Measurements from ENCODE around the gene STX16.

STX16 gene

DNA sequence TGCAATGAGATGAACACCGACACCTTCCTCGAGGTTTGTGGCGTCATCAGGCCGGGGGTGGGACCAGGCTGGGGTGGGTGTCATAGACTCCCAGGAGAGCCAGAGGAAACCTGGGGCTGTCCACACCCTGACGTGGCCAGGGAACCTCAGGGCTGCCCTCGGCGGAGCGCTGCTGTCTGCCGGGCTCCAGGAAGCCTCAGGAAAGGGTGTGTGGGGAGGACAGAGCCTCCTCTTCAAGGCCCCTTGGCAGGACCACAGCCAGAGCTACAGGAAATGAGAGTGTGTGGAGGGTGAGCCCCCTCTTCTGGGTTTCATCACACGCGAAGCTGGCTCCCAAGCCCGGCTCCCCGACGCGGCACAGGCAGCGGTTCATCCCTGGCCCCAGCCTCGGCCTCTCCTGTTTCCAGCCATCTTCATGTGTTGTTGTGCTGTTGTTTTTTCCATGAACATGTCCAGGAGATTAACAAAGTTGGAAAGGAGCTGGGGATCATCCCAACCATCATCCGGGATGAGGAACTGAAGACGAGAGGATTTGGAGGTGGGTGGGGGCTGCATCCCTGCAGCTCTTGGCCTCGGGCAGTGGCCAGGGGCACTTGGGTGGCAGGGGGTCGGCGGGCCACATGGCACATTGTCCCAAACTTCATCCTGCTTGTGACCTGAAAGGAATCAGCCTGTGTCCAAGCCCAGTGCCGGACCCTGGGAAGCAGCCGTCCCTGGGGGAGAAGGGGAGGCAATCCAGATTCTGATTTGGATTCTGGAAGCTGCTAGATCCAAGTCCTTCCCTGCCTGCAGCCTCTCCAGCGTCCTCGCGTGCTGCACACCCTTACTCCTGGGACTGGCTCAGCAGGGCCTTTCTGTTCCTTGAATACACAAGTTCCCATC is 47.9 kb downstream of the STX16 start:
- DNase-seq (ENCODE audit: low read depth), result no peak

DNA sequence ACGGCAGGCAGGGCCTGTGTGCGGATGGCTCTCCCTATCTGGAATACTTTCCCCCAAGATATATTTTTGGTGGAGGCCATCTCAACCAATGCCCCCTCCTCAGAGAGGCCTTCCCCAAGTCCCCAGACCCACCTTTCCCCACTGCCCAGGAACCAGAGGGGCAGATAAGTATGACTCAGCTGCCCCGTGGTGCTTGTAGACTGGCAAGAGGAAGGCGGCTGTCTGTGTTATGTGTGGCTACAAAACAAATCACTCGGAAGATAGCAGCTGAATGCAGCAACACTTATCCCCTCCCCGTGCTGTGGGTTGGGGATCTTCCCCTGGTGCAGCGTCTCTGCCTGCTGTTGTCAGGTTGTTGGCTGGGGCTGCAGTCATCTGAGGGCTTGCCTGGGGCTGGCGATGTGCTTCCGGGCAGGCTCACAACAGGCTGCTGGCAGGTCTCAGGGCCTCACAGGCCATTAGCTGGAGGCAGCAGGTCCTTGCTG is 48.6 kb downstream of the STX16 start:
- no peak for DNase-seq (ENCODE audit: low read depth)

DNA sequence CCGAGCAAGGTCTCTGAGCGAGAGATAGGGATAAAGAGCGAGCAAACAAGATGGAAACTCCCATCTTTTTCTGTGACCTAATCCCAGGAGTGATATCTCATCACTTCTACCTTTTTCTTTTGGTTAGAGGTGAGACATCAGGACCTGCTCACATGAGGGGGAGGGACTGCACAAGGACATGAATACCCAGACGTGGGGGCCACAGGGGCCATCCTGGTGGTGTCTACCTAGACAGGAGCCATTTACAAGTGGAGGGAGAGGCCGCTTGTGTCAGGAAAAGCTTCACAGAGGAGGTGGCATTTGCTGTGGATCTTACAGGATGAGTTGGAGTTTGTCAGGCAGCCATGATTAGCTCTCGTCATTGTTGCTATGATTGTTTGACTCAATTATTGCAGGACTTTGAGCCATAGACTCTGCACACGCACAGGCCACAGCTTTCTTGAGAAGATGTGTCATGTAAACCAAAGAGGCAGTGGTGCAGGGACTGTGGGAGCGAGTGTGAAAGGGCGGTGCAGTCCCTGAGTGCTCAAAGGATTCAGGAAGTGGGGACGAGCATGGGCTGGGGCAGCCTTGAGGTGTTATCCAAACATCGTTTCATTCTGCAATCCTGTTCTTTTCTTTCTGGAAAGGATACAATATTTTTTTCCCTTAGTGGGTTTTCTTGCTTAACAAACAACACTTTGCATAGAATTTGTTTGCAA is 49.2 kb downstream of the STX16 start:
- DNase-seq (ENCODE audit: low read depth), result no peak

DNA sequence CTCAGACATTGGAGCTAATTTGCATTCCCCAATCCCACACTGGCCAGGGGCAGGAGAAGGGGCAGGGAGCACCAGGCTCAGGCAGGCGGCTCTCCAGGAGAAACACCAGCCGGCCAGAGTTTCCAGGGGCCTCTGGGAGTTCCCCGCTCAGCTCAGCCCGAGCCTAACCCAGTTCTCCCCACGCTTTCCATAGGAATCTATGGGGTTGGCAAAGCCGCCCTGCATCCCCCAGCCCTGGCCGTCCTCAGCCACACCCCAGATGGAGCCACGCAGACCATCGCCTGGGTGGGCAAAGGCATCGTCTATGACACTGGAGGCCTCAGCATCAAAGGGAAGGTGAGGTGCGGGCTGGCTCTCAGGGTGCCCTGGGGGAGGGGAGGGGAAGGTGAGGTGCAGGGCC is 49.7 kb downstream of the STX16 start:
- no peak for DNase-seq (ENCODE audit: low read depth)

DNA sequence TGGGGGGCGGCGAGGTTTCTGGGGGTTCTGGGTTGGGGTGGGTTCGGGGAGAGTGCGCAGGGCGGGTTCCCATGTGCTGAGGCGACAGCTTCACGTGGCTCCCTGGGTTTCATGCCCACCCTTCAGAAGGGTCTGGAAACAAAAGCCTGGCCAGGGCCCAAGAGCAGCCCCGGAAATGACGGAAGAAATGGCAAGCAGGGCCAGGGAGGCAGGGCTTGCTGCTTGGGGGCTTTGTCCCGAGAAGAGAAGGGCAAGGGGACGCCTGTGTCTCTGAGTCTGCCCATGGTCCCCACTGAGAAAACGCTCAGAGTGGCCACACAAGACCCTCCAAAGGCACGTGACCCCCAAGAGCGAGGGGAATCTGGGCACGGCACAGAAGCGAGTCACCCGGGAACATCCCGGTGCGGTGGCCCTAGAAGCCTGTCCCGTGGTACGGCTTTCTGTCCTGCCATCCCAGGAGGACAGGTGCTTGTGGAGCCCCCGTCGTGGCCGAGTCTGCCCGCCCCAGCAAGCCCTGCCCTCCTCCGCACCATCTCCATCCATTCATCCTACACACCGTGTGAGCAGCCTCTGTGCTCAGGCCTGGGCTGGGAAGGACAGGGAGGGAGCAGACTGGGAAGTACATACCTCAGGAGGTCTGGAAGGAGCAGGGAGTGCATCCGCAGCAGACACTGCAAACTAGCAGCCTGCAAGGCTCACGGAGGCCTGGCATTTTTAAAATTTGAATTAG is 50.5 kb downstream of the STX16 start:
- DNase-seq (ENCODE audit: low read depth), result no peak

DNA sequence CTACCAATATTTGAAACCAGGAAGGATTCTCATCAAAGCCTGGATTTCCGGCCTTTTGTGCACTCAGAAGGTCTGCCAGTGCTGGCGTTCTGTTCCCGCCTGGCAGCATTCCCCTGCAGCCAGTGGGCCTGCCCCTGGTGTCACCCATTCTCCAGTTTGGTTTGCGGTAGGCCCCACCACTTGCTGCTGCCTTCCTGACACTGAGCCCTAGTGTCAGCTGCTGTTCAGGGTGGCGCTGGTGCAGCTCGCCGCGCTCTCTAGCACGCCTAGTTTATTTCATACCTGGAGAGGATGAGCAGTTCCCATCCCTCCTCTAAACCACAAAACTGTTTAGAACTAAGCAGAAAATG is 51.1 kb downstream of the STX16 start:
- no peak for DNase-seq (ENCODE audit: low read depth)

DNA sequence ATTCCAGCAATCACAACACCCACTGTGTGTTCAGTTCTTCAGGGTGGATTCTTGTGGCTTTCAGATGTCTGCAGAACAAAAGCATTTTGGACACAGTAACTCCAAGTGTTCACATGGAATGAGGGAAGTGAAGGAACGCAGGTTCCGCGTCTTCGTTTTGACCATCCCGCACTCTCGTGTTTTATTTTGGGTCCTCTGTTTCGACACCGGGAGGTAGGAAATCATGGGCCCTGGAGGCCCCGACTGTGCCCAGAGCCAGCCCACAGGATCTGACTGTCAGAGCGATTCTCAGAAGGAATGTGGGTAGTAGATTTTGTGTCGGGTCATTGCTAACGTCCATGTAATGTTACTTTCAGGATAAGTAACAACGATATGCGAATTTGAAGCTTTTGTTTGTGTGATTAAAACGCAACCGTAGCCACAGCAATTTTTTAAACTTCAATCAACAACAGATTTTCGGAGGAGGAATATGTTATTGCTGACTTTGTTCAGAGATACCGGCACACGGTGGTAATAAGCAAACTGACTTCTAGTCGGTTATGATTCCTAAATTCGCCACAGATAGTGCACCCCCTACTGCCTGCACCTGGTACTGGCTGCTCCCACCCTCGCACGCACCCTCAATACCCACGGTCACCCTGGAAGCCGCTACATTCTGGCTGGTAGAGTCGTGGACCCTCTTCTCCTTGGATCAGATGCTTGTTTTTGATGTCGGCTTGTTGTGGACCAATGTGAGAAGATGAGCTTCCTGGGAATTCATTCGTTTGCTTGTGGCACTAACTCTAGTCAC is 52.0 kb downstream of the STX16 start:
- DNase-seq (ENCODE audit: low read depth), result no peak

DNA sequence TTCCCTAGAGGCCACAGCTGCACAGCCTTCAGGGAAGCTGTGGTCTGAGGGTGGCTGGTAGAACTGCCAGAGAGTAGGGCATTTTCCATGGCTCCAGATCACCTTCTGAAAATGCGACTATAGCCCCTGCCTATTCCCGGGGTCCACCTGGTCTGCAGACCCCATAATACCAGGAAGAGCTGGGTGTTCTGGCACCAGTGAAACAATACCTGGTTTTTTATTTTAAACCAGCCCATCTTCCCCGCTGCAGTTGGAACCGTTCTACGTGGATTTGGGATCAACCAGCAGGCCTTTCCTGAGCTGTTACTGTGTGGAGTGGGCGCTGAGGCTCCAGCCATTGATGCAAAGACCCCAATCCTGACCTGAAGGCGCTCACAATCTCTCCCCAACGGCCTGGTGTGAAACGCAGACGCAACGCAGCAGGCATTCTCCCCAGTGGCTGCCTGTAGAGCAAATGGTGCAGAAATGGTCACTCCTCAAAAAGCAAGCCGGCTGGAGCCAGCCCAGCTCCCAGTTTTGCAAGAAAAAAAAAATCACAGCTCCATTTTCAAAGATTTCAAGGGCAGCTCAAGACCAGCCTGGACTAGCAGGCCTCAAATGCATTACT is 52.8 kb downstream of the STX16 start:
- DNase-seq (ENCODE audit: low read depth), result no peak

DNA sequence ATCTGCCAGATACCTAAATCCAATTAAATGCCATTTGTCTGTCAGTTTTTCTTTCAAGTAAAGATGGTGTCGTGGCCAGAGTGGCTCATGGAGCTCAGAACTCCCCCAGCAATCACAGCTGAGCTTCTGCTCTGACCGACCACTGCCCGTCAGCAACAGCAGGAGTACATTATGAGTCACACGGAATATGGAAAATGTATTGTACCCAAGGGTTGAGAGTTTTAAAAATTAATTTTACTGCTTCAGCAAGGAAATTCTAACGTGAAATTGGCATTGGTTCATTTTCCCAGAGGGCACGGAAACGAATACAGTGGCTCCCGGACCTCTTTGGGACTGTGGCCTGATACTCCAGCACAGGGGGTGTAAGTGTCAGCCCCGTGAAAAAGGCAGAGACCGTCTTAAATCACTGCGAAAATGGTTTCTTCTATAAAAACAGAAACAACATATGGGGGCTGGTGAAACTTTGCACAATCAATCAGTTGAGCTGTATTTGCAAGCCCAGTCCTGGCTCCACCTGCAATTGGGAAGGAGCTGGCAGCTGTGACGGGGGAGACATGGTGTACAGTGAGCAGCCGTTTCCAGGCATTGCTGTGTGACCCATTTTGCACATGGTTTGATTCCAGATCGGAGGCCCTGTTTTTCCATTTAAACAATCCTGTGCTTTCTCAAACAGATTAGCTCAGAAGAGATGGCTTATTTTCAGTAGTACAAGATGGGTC is 54.3 kb downstream of the STX16 start:
- no peak for DNase-seq (ENCODE audit: low read depth)

DNA sequence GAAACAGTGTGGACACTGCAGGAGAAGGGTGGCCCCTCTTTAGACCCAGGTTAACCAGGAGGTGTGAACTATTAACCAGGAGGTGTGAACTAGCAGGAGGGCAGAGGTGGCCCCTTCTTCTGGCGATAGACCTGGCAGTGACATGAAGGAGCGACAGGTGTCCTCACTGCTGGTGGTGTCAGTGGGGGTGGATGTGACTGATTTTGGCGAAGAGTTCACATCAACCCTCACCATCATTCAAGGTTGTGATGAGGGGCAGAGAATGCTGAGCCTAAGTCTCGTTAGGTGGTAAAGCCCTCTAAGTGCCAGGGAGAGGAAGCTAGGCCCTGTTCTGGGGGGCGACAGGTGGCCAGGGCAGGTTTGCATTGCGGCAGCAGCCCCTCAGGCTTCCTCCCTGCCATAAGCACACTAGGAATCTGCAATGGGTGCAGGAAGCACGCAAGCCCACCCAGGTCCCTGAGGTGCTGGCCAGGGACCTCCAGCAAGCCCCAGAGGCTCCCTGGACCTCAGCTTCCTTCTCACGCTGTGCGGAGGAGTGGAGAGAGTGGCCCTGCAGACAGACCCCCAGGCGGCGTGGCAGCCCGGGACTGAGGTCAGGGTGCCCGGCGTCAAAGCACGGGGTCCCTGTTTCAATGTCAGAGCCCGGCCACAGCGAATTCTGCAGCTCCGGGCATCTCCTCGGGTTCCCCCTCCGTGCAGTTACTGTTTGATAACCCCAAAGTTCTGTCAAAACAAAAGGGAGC is 55.2 kb downstream of the STX16 start:
- DNase-seq (ENCODE audit: low read depth), result no peak

DNA sequence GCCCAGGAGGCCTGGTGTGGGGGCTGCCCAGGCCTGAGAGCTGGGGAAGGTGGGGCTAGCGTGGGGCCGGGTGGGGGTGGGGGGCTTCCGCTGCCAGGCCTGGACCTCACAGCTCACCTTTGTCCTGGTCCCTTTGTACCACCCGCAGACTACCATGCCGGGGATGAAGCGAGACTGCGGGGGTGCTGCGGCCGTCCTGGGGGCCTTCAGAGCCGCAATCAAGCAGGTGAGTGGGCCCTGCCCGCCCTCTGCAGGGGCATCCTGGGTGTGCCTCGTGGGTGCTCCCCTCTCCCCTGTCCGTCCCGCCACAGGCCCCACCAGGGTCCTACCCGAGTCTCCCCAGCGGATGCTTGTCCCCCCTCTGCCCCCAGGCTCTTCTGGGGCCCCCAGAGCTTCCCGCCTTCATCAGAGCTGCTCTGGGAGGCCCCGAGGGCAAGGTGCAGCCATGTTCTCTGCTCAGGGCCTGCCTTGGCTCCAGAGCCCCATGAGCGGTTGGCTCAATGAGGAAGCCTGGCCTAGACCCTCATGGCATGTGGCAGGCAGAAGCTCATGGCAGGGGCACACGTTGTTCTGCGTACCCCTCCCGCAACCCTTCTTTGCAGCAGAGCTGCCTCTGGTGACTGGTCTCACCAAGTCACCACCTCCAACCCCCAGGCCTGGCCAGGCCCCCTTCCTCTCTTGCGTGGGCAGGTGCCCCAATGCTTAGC is 56.0 kb downstream of the STX16 start:
- no peak for DNase-seq (ENCODE audit: low read depth)

DNA sequence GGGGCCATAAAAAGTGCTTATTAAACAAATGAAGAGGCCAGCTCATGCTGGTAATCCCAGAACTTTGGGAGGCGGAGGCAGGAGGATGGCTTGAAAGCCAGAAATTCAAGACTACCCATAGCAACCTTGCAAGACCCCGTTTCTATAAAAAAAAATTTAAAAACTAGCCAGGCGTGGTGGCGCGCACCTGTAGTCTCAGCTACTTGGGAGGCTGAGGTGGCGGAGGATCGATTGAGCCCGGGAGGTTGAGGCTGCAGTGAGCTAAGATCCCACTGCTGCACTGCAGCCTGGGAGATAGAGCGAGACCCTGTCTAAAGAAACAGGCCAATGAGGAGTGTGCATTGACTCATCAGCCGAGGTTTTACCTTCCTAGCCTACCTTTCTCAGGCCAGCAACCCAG is 56.7 kb downstream of the STX16 start:
- no peak for DNase-seq (ENCODE audit: low read depth)

DNA sequence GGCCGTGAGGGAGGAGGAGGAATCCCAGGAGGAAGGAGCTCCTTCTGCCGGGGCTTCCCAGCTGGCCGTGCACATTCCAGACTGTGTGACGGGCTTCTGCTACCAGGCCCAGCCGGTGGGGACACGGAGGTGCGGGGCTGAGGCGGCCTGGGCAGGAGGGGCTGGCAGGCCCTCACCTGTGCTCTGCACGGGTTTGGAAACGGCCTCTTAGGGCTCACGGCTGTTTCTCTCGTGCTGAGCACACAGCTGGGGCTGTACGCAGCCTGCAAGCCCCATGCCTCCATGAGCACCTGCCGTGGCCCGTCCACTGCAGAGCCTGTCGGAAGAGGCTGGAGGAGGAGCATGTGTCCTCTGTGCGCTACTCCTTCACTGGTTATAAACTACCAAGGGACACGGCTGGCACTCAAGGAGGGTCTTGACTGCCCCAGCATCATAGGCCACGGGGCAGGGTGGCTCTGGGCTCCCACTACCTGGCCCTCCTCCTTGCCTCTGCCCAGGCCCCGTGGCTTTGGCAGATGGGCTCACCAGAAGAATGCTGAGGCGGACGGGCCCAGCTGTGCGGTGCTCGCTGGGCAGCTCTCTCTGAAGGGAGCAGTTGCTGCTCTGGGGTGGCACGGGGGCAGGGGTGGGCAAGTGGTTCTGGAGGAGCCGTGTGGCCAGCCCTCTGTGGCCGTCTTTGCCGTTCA is 57.3 kb downstream of the STX16 start:
- DNase-seq (ENCODE audit: low read depth), result no peak

DNA sequence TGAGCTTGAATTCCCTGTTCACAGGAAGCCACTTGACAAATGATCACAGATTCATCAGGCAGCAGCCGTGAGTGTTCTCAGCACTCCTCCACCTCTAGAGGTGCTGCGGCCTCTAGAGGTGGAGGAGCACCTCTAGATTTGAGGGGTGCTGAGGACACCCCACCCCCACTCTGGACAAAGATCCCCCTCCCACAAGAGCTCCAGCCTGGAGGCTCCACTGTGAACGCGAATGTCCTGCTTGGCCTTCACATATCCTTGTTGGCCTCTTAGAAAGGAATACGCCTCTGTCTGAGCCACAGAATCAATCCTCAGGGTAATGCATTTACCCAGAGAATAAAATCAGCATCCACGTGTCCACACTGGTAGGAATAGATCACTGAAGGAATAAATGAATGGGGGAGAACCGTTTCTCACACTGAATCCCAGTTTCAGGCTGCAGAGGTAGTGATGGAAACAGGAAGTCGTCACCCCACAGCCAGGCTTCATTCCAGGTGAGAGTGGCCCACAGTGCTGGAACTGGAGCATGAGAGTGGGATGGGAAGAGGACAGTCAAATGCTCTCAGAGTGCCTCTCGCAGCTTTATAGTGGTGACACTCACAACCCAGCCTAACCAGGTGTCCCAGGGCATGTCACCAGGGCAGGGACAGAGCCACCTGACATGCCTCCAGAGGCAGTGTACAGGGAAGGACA is 58.1 kb downstream of the STX16 start:
- DNase-seq (ENCODE audit: low read depth), result no peak

DNA sequence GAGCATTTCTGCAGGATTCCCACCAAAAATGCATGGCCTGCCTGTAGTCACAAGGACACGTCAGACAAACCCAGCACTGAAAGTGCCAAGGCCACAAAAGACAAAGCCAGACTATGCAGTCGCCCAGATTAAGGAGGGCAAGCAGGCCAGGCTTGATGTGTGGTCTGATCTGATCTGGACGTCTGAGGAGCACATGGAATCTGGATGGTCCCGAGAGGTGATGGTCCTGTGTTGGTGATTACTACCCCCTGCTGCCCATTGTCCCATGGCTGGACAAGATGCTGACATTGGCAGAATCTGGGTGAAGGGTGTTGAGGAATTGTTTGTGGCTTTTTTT is 58.6 kb downstream of the STX16 start:
- DNase-seq (ENCODE audit: low read depth), result no peak

DNA sequence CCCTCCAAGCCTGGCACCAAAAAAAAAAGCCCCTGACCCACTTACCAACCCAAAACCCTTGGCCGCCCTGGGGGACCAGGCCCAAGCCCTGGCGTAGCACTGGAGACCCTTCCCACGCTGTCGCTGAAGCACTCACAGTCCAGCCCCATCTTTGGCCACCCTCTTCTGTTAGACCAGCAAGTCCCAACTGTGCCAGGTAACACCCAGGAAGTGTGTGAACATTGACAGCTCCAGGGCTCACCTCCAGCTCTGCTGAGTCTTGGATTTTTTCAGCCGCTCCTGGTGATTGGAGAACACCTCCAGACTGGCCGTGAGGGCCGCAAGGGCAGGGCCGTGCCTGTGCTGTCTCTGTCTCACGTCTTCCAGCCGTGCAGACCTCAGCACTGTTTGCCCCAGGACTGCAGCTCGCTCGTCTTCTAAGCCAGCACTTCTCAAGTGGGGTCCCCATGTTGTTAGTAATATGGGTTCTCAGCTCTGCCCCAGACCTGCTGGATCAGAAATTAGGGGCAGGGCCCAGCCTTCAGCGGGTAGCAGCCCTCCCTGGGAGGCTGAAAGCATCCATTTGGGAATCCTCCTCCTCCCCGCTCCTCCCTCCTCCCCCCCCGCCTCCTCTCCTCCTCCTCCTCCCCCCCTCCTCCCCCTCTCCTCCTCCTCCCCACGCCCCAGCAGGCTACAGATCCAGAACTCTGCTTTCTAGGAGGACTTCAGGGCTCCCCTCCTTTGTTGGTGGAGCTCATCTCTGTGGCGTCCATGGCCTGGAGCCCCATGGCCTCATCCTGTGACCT is 59.6 kb downstream of the STX16 start:
- no peak for DNase-seq (ENCODE audit: low read depth)

DNA sequence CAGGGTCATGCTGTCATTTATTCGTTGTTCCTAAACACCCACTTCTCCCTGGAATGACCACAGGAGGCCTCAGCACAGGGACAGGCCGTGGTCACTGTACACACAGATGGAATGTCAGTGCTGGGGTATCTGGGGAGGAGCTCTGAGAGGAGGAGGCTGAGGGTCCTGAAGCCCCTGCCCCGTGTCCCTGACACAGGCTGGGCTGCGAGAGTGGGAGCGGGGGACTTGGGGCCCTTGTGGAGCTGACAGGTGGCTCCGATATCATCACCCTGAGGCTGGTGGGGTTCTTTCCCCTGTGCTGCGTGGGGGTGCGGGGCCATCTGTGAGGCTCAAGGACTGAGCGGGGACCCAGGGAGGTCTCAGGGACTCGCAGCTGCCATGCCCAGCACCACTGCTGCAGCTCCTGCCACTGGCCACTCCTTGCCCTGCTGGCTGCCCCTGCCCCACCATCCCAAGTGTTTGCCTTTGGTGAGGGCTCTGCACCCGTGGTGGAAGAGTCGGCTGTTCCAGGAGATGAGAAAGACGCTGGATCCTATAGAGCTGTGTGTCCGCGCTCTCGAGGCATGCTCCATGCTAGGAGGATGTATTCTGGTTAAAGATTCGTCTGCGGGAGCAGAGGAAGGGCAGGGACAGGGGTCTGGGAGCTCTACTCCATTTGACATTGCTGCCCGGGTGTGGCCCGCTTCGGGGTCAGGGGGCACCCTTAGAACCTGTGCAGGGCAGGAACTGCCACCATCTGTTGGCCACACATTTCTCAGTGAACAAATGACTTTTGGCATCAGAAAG is 60.4 kb downstream of the STX16 start:
- no peak for DNase-seq (ENCODE audit: low read depth)
